GM21381 (cell line): Measurements from ENCODE around the gene SUCO.

Experiments used
- ATAC-seq: cut with Tn5 transposase; IDR thresholded peaks from one replicate; pipeline ENCODE4 v1.9.1; 2021; ENCODE audit warnings: mild to moderate bottlenecking, moderate library complexity; ENCODE audit not compliant: unreplicated experiment

Gene SUCO

GRCh38 chr1:172640111-172640510, 107.2 kb downstream of the SUCO start:
- ATAC-seq, result no peak

DNA sequence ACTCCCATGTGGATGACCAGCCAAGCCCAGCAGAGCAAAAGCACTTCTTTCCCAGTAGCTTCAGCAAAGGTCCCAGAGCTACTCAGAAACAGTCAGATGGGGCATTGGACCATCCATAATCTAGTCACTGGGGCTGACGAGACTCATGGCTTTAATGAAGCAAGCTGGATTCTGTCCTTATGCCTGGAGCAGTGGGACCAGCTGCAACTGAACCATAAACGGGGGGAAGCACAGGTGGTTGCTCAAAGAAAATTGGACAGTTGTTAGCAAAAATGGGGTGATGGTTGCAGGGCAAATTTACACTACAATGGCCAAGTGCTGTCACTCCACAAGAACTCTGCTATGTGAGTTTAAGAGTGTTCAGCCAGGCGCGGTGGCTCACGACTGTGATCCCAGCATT, 108.5 kb downstream of the SUCO start:
- no peak for ATAC-seq

GRCh38 chr1:172642970-172643369, 110.0 kb downstream of the SUCO start:
- ATAC-seq, result no peak

- no peak for ATAC-seq
Observed at GRCh38 chr1:172646653-172647052, 113.7 kb downstream of the SUCO start.

GRCh38 chr1:172647110-172647564, 114.2 kb downstream of the SUCO start:
- no peak for ATAC-seq

GRCh38 chr1:172647987-172648386, 115.0 kb downstream of the SUCO start:
- no peak for ATAC-seq

DNA sequence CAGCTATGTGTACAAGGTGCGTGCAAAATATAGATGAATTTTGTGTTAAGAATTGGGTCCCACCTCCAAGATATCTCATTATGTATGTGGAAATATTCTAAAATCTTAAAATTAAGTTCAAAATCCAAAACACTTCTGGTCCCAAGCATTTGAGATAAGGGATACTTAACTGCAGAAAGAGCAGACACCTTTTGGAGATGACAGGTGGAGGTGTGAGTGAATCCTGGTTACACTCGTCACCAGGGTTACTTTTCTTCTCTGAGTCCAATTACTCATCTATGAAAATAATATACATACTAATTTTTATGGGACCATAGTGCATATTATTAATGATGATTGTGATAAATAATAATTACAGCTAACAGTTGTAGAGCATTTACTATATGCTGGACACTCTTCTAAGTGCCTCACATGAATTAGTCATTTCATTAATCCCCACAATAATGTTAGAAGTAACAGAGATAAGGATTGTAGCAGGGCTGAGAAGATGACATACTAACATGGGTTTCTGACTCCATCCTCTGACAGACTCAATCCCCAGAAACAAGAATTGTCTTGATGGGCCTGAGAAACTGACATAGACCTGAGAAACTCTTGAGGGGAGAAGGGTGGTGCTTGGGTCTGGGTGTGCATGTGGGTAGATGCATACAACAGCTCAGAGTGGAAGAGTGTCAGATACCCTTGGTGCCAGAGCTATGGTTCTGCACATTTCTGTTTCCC, 117.7 kb downstream of the SUCO start:
- ATAC-seq, result no peak

DNA sequence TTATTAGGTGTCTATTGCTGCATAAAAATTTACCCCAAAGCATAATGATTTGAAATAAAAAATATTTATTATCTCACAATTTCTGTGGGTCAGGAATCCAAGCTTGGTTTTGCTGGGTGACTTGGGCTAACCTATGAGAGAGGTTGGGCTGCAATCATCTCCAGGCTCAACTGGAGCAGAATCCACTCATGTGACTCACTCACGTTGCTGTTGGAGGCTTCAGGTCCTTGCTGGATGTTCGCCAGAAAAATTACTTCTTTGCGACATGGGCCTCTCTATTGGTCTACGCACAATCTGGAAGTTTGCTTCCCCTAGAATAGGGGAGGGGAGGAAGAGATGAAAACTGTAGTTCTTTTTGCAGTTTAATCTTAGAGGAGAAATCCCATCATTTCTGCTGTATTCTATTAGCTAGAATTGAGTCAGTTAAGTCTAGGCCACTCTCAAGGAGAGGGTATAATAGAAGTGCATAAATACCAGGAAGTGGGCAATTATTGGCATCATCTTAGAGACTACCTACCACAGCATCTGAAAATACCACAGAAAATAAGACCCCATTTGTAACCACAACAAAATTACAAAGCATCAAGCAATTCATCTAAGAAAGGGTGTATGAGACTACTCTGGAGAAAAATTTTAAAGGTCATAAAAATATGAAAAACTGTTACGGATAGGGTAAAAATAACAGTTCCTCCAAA, 120.2 kb downstream of the SUCO start:
- ATAC-seq, result no peak

- no peak for ATAC-seq
Observed at GRCh38 chr1:172654535-172654934, 121.6 kb downstream of the SUCO start.

DNA sequence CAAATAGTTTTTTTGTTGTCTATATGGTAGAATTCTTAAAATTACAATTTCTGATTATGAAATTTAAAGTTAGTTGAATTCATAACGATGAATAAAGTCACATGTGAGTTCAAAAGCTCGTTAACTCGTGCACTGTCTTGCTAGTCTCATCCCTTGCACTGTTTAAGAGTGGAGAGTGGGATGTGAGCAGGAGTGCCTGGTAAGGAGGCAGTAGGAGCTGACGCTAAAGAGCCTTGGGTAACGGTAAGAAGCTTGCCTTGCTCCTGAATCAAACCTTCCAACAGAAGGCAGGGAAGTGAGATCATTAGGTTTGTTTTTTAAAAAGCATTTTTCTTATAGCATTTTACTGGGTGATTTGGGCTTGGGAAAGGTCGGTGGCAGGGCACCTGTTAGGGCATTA, 123.6 kb downstream of the SUCO start:
- ATAC-seq, result no peak

GRCh38 chr1:172657586-172657985, 124.6 kb downstream of the SUCO start:
- no peak for ATAC-seq

DNA sequence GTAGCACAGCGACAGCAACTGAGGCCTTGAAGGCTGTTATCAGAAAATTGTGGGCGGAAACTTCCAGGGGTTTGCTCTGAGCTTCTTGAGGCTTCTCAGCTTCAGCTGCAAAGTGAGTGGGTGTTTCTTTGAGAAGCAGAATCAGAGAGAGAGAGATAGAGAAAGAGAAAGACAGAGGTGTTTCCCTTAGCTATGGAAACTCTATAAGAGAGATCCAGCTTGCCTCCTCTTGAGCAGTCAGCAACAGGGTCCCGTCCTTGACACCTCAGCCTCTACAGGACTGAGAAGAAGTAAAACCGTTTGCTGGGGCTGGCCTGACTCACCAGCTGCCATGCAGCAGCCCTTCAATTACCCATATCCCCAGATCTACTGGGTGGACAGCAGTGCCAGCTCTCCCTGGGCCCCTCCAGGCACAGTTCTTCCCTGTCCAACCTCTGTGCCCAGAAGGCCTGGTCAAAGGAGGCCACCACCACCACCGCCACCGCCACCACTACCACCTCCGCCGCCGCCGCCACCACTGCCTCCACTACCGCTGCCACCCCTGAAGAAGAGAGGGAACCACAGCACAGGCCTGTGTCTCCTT, 126.0 kb downstream of the SUCO start, which contains the start of gene FASLG:
Gene FASLG (plus strand): TSS at position 233 of the 583 bp plus-strand sequence. CDS start 99 bp downstream, at position 332.
- ATAC-seq, result no peak

DNA sequence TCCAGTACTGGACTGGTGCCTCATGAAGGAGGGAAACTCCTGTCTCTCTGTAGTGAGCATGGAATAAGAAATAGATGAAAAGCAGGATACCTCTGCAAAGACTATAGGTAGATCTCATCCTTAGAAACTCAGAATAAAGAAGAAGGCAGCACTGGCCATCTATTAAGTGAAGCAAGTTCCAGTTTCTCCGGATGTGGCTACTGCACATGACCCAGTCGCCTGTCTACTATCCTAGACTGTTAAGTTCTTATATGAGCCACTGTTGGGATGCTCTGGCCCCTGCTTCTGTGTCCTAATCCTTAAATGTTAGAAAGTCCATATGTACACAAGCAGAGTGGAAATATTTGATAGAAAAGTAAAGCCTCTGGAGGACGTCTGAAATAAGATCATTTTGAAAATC, 128.2 kb downstream of the SUCO start:
- no peak for ATAC-seq
